ENCODE results near the gene HSBP1. TPM values are rescaled to one million over a fixed set of nuclear protein-coding genes. Genes with fewer than 3 reads are reported as not detected.

HSBP1 gene
- total RNA-seq, 1 donor from 2014 or later, result 88.8 TPM

DNA sequence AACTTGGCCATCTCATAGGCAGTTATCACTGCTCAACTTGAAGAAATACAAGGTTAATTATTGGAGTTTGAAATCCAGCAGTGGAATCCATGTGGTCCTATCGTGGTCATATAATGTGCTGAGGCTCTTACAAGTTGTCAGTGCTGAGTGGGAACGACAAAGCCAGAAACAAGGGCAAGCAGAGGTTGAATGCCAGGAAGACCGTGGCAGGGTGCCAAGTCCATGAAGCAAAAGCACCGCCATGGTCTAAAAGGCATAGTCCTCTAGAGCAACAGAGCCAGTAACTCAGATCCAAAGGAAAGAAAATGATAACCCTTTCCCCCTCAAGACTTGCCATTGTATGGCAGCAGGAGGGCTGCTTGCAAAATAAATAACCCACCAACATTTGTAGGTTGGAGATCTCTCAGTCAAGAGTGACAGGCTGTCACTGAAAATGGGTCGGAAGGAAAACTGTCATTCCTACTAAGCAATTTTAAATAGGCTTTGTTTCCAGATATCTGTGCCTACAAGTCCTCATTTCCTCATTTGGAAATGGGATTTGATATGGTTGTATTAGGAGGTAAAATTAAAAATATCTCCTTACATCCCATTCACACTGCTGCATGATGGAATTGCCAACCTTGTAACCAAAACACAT is 36.4 kb upstream of the HSBP1 start:
- TF ChIP-seq, protein P1, sequence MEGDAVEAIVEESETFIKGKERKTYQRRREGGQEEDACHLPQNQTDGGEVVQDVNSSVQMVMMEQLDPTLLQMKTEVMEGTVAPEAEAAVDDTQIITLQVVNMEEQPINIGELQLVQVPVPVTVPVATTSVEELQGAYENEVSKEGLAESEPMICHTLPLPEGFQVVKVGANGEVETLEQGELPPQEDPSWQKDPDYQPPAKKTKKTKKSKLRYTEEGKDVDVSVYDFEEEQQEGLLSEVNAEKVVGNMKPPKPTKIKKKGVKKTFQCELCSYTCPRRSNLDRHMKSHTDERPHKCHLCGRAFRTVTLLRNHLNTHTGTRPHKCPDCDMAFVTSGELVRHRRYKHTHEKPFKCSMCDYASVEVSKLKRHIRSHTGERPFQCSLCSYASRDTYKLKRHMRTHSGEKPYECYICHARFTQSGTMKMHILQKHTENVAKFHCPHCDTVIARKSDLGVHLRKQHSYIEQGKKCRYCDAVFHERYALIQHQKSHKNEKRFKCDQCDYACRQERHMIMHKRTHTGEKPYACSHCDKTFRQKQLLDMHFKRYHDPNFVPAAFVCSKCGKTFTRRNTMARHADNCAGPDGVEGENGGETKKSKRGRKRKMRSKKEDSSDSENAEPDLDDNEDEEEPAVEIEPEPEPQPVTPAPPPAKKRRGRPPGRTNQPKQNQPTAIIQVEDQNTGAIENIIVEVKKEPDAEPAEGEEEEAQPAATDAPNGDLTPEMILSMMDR (IDR thresholded peaks at IDR 0.05), result no peak
- no peak overlapping the region for H3K4me3 Mint-ChIP-seq (ENCODE audit: unreplicated experiment)
- DNase-seq (ENCODE audit: low spot score), result no peak
- no peaks in the 10 kb centered on the region for H3K9me3 Mint-ChIP-seq (ENCODE audit: low read depth)
- no peaks in the 10 kb centered on the region for H3K36me3 Mint-ChIP-seq (ENCODE audit: low read depth)
- H3K27me3 Mint-ChIP-seq (ENCODE audit: low read depth), result peaks cover 2% of the 10 kb centered on the region
- no peak overlapping the region for H3K27ac Mint-ChIP-seq (ENCODE audit: unreplicated experiment)
- no peaks in the 10 kb centered on the region for H3K4me1 Mint-ChIP-seq (ENCODE audit: low read depth)

DNA sequence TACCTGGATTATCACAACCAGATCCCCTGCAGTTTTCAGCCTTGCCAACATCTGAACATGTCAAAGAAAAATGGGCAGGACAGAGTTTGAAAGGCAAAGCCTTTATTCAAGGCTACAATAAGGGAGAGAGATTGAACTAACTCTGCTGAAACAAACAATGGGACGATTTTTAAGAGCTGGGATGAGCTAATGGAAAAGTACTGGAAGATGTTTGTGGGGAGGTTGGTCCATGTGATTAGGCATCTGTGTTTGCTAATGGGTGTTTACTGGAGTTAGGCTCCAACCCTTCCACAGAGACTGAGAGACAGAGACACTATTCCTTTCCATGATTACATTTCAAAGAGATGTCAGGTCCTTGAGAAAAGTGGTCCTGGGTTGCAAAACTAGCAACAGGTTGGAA is 35.0 kb upstream of the HSBP1 start:
- H3K27me3 Mint-ChIP-seq (ENCODE audit: low read depth), result peaks cover 2% of the 10 kb centered on the region
- no peak overlapping the region for H3K4me3 Mint-ChIP-seq (ENCODE audit: unreplicated experiment)
- no peaks in the 10 kb centered on the region for H3K4me1 Mint-ChIP-seq (ENCODE audit: low read depth)
- DNase-seq (ENCODE audit: low spot score), result no peak
- H3K9me3 Mint-ChIP-seq (ENCODE audit: low read depth), result no peaks in the 10 kb centered on the region
- no peak overlapping the region for H3K27ac Mint-ChIP-seq (ENCODE audit: unreplicated experiment)
- no peaks in the 10 kb centered on the region for H3K36me3 Mint-ChIP-seq (ENCODE audit: low read depth)
- TF ChIP-seq, protein P1 (IDR thresholded peaks at IDR 0.05), result no peak

DNA sequence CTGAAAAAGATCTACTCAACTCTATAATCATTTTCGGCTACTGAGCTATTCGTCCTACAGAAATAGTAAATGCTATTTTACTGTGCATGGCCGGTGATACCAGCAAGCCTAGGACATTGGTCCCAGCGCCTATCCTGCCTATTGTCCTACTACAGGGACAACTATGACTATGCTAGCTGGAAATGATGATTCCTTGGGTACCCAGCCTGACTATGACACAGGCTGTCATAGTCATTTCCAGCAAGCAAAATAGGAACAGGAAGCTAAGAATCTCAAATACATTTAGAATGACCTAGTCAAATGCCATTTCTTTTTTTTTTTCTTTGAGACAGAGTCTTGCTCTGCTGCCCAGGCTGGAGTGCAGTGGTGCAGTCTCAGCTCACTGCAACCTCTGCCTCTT is 33.7 kb upstream of the HSBP1 start:
- no peaks in the 10 kb centered on the region for H3K36me3 Mint-ChIP-seq (ENCODE audit: low read depth)
- H3K27ac Mint-ChIP-seq (ENCODE audit: unreplicated experiment), result no peak overlapping the region
- H3K9me3 Mint-ChIP-seq (ENCODE audit: low read depth), result no peaks in the 10 kb centered on the region
- TF ChIP-seq, protein P1 (IDR thresholded peaks at IDR 0.05), result no peak
- DNase-seq (ENCODE audit: low spot score), result no peak
- H3K27me3 Mint-ChIP-seq (ENCODE audit: low read depth), result peaks cover 2% of the 10 kb centered on the region
- no peak overlapping the region for H3K4me3 Mint-ChIP-seq (ENCODE audit: unreplicated experiment)
- no peaks in the 10 kb centered on the region for H3K4me1 Mint-ChIP-seq (ENCODE audit: low read depth)

DNA sequence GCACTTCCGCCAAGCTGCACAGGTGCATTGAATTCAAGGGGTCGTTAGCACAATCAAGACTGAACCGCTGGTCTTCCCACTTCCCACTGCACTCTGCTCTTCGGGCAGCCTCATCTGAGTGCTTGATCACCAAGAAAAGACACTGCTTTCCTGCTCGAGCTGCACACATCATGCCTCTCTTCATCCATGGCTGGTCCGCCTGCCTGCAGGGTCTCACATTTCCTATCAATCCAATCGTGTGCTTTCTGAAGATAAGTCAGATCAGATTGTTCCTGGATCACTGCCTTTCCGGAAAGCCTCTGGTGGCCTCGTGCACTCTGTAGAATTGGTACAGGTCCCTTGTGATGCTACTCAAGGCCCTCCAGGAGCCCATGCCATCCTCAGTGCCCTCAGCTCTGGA is 30.8 kb upstream of the HSBP1 start:
- Mint-ChIP-seq H3K4me3 (ENCODE audit: unreplicated experiment) (no peak overlapping the region), H3K27ac (ENCODE audit: unreplicated experiment) (no peak overlapping the region), H3K4me1 (ENCODE audit: low read depth) (peaks cover 6% of the 10 kb centered on the region), H3K27me3 (ENCODE audit: low read depth) (peaks cover 2% of the 10 kb centered on the region), H3K9me3 (ENCODE audit: low read depth) (no peaks in the 10 kb centered on the region), H3K36me3 (ENCODE audit: low read depth) (no peaks in the 10 kb centered on the region)
- no peak for DNase-seq (ENCODE audit: low spot score)
- TF ChIP-seq, protein P1 (IDR thresholded peaks at IDR 0.05), result no peak

DNA sequence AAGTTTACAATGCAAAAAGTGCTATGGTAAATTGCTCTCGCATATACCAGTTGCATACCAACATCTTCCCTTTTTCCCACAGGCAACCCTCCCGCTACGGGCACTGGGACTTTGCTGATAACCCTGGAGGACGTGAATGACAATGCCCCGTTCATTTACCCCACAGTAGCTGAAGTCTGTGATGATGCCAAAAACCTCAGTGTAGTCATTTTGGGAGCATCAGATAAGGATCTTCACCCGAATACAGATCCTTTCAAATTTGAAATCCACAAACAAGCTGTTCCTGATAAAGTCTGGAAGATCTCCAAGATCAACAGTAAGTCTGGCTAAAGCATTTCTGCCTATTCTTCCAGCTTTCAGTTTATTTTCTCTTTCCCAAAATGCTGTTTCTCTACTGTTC is 27.9 kb upstream of the HSBP1 start:
- no peaks in the 10 kb centered on the region for H3K36me3 Mint-ChIP-seq (ENCODE audit: low read depth)
- TF ChIP-seq, protein P1 (IDR thresholded peaks at IDR 0.05), result no peak
- H3K27ac Mint-ChIP-seq (ENCODE audit: unreplicated experiment), result no peak overlapping the region
- peaks cover 2% of the 10 kb centered on the region for H3K27me3 Mint-ChIP-seq (ENCODE audit: low read depth)
- H3K4me1 Mint-ChIP-seq (ENCODE audit: low read depth), result peaks cover 6% of the 10 kb centered on the region
- no peaks in the 10 kb centered on the region for H3K9me3 Mint-ChIP-seq (ENCODE audit: low read depth)
- H3K4me3 Mint-ChIP-seq (ENCODE audit: unreplicated experiment), result no peak overlapping the region
- no peak for DNase-seq (ENCODE audit: low spot score)

All from chondrocyte (in vitro differentiated cells).